Smooth muscle cell (in vitro differentiated cells): ENCODE data around the gene CDYL2. TPM values are rescaled to one million over a fixed set of nuclear protein-coding genes. Genes with fewer than 3 reads are reported as not detected.

Source experiments
- DNase-seq: peaks from one replicate; lab custom pipeline; 2025; ENCODE audit not compliant: unreplicated experiment; lab: John Stamatoyannopoulos, UW
- H2AFZ ChIP-seq: fragments of 200-600 bp; sonication (generic); 2 replicates; pipeline ENCODE4 v1.6.0; 2016; ENCODE audit warnings: antibody characterized with exemption, low read depth, mild to moderate bottlenecking
- H3F3A ChIP-seq: fragments of 200-600 bp; sonication (generic); 2 replicates; pipeline ENCODE4 v1.6.0; 2017; ENCODE audit warnings: antibody characterized with exemption, low read depth
- H3K27ac ChIP-seq: fragments of 200-600 bp; sonication (generic); 2 replicates; pipeline ENCODE4 v1.5.1; 2016; ENCODE audit warnings: low read depth, mild to moderate bottlenecking
- H3K27me3 ChIP-seq: fragments of 200-600 bp; sonication (generic); 2 replicates; pipeline ENCODE4 v1.6.1; 2016; ENCODE audit warnings: low read depth, mild to moderate bottlenecking
- H3K36me3 ChIP-seq: fragments of 200-600 bp; sonication (generic); 2 replicates; pipeline ENCODE4 v1.5.1; 2016; ENCODE audit warnings: low read depth
- H3K4me1 ChIP-seq: fragments of 200-600 bp; sonication (generic); 2 replicates; pipeline ENCODE4 v1.5.1; 2016; ENCODE audit warnings: low read depth
- H3K4me2 ChIP-seq: fragments of 200-600 bp; sonication (generic); 2 replicates; pipeline ENCODE4 v1.6.0; 2016; ENCODE audit warnings: mild to moderate bottlenecking
- H3K4me3 ChIP-seq: fragments of 200-600 bp; sonication (generic); 2 replicates; pipeline ENCODE4 v1.5.1; 2016; ENCODE audit warnings: mild to moderate bottlenecking
- H3K79me2 ChIP-seq: fragments of 200-600 bp; sonication (generic); 2 replicates; pipeline ENCODE4 v1.6.0; 2016; ENCODE audit warnings: low read depth, mild to moderate bottlenecking
- H3K9ac ChIP-seq: fragments of 200-600 bp; sonication (generic); 2 replicates; pipeline ENCODE4 v1.6.0; 2016; ENCODE audit warnings: low read depth
- H3K9me3 ChIP-seq: fragments of 200-600 bp; sonication (generic); replicated peaks from 2 replicates; pipeline ENCODE4 v1.5.1; 2016; ENCODE audit warnings: low read depth
- H4K20me1 ChIP-seq: fragments of 200-600 bp; sonication (generic); 2 replicates; pipeline ENCODE4 v1.6.0; 2016; ENCODE audit warnings: low read depth
- WGBS: methylation state at CpG from one replicate; pipeline ENCODE4 v1.1.7; 2016; ENCODE audit warnings: low lambda C conversion rate; 5-methylcytosine and 5-hydroxymethylcytosine counted together
- polyA plus RNA-seq: library from polyadenylated mRNA; unstranded; fragments of >200 nt; fragmentation: Nextera tagmentation; extraction: Ambion mirVana; gene quantifications from 2 replicates; pipeline ENCODE4 v1.2.1, GENCODE V29; 2016
- total RNA-seq: library from RNA; depleted of rRNA; stranded (reverse); fragments of >200 nt; gene quantifications from 2 replicates; pipeline ENCODE4 v1.2.3, GENCODE V29; 2014
- TF ChIP-seq, protein P1 (sequence below): fragments of 200-600 bp; sonication (generic); IDR thresholded peaks from 2 replicates; pipeline ENCODE4 v1.5.1; 2017; ENCODE audit warnings: borderline replicate concordance, mild to moderate bottlenecking, antibody characterized with exemption; ENCODE audit not compliant: insufficient read depth, poor library complexity, severe bottlenecking

CDYL2 gene
- total and polyA plus RNA-seq, 2 experiments from 2014 or later = 2.0 to 2.9 TPM

DNA sequence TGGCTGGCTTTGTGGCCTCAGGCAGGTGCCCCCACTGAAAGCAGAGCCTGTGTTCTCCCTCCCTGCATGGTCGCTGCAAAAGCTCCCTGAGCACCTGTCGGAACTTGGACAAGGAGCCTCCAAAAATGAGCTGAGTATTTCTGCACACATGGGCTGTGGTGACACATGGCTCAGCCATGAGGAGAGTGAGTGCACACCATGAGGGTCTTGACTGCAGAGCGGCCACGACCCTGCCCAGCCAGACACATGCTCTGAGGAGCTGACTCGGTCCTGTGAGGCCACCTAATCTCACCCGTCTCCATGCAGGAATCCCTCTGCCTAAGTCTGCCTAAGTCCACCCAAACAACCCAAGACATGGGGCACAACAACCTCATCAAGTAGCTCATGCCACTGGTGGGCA lies 134.7 kb downstream of the CDYL2 start:
- TF ChIP-seq, protein P1, sequence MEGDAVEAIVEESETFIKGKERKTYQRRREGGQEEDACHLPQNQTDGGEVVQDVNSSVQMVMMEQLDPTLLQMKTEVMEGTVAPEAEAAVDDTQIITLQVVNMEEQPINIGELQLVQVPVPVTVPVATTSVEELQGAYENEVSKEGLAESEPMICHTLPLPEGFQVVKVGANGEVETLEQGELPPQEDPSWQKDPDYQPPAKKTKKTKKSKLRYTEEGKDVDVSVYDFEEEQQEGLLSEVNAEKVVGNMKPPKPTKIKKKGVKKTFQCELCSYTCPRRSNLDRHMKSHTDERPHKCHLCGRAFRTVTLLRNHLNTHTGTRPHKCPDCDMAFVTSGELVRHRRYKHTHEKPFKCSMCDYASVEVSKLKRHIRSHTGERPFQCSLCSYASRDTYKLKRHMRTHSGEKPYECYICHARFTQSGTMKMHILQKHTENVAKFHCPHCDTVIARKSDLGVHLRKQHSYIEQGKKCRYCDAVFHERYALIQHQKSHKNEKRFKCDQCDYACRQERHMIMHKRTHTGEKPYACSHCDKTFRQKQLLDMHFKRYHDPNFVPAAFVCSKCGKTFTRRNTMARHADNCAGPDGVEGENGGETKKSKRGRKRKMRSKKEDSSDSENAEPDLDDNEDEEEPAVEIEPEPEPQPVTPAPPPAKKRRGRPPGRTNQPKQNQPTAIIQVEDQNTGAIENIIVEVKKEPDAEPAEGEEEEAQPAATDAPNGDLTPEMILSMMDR = no peak

GRCh38 chr16:80667925-80668324 lies 136.5 kb downstream of the CDYL2 start:
- no peaks in the 10 kb centered on the region for H3K9me3 ChIP-seq
- DNase-seq = no peak
- WGBS = 90% methylated on average over 6 of the region's 6 CpGs
- H3K4me1 ChIP-seq = peaks cover 3% of the 10 kb centered on the region
- H3K27me3 ChIP-seq = no peaks in the 10 kb centered on the region
- TF ChIP-seq, protein P1 = no peak
- no peak overlapping the region for H2AFZ ChIP-seq
- no peaks in the 10 kb centered on the region for H4K20me1 ChIP-seq
- no peak overlapping the region for H3K4me3 ChIP-seq
- no peak overlapping the region for H3K27ac ChIP-seq
- no peak overlapping the region for H3K4me2 ChIP-seq
- no peak overlapping the region for H3K9ac ChIP-seq
- no peaks in the 10 kb centered on the region for H3F3A ChIP-seq
- H3K36me3 ChIP-seq = no peaks in the 10 kb centered on the region
- no peaks in the 10 kb centered on the region for H3K79me2 ChIP-seq

More for the DNA sequence above, 134.7 kb downstream of the CDYL2 start:
- no peak overlapping the region for H3K27ac ChIP-seq
- no peak overlapping the region for H3K4me3 ChIP-seq
- no peak overlapping the region for H3K4me2 ChIP-seq
- WGBS = 98% methylated on average over 6 of the region's 6 CpGs
- no peaks in the 10 kb centered on the region for H3K27me3 ChIP-seq
- DNase-seq = no peak
- H3K4me1 ChIP-seq = peaks cover under 1% of the 10 kb centered on the region
- H3K9me3 ChIP-seq = no peaks in the 10 kb centered on the region
- H3K36me3 ChIP-seq = no peaks in the 10 kb centered on the region
- H4K20me1 ChIP-seq = no peaks in the 10 kb centered on the region
- no peaks in the 10 kb centered on the region for H3F3A ChIP-seq
- no peaks in the 10 kb centered on the region for H3K79me2 ChIP-seq
- H2AFZ ChIP-seq = no peak overlapping the region
- no peak overlapping the region for H3K9ac ChIP-seq

GRCh38 chr16:80667251-80667560 lies 137.2 kb downstream of the CDYL2 start:
- TF ChIP-seq, protein P1 = no peak
- Histone ChIP-seq H3K9me3 (no peaks in the 10 kb centered on the region), H3K27ac (no peak overlapping the region), H4K20me1 (no peaks in the 10 kb centered on the region), H3K4me1 (peaks cover 3% of the 10 kb centered on the region), H3K4me2 (no peak overlapping the region), H3K4me3 (no peak overlapping the region), H3F3A (no peaks in the 10 kb centered on the region), H3K9ac (no peak overlapping the region), H3K27me3 (no peaks in the 10 kb centered on the region), H3K79me2 (no peaks in the 10 kb centered on the region), H3K36me3 (no peaks in the 10 kb centered on the region), H2AFZ (no peak overlapping the region)
- no peak for DNase-seq
- WGBS = 71% methylated on average over 4 of the region's 4 CpGs

DNA sequence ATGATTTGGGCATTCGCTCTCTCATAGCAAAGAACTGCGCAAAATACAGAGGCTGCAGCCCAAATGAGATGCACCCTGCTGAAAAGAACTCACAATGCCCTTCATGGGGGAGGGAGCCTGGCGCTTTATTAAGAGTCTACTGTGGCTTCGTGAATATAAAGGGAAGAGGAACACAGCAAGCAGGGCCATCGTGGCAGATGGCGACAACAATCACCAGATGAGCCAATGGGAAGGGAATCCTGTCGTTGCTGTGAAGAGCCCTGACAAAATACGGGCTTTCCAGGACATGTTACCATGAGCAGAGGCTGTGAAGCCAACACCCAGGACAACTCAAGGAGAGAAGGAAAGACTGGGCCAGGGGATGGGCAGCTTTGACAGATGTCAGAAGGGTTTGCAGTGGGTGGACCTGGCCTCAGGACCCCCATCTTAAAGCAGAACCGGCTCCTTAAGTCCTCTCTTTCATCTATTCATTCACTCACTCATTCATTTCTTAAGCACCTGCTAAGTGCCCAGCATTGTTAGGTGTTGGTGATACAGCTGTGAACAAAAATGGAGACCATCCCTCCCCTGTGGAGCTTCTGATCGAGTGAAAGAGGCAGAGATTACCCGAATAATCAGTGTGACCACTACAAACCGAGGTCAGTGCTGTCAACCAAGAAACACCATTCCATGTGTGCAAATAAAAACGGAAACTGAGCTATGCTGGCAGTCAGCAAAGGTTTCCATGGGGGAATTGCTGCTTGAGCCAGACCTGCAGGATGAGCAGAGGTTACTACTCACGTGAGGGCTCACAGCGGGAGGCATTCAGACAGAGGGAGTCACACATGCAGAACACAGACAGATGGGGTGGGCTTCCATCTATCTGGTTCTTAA lies 137.8 kb downstream of the CDYL2 start:
- Histone ChIP-seq H3K4me1 (peaks cover 3% of the 10 kb centered on the region), H4K20me1 (no peaks in the 10 kb centered on the region), H3K79me2 (no peaks in the 10 kb centered on the region), H3K27me3 (no peaks in the 10 kb centered on the region), H3K27ac (no peak overlapping the region), H2AFZ (no peak overlapping the region), H3K36me3 (no peaks in the 10 kb centered on the region), H3K4me3 (no peak overlapping the region), H3F3A (no peaks in the 10 kb centered on the region), H3K9me3 (no peaks in the 10 kb centered on the region), H3K4me2 (no peak overlapping the region), H3K9ac (no peak overlapping the region)
- 62% methylated on average over 15 of the region's 15 CpGs for WGBS
- no peak for DNase-seq
- TF ChIP-seq, protein P1 = no peak
